Panc1 (cell line): Measurements from ENCODE around the gene KIAA0586. TPM values are rescaled to one million over a fixed set of nuclear protein-coding genes. Genes with fewer than 3 reads are reported as not detected.

Experiments
- ATAC-seq: fragments of 200-7000 bp; cut with Tn5 transposase; 2 replicates; pipeline ENCODE4 v1.9.1; 2020; ENCODE audit warnings: mild to moderate bottlenecking, moderate library complexity
- BruUV-seq: library from RNA; stranded (reverse); fragments of 400-500 nt; replicated peaks from 2 replicates; lab custom pipeline; 2021; lab: Mats Ljungman, UMichigan
- CTCF ChIA-PET: fragments of 300-600 bp; sonication (Branson Sonifier 250); formaldehyde crosslinking; loops from one replicate; lab custom pipeline; 2022; ENCODE audit warnings: antibody characterized with exemption; lab: Charles Lee
- POLR2A ChIA-PET: fragments of 300-600 bp; sonication (Branson Sonifier 250); formaldehyde crosslinking; loops from one replicate; lab custom pipeline; 2022; ENCODE audit warnings: antibody characterized with exemption; lab: Charles Lee
- DNase-seq: peaks from one replicate; pipeline ENCODE4 v3.0.0-alpha.2; 2010; ENCODE audit warnings: low read depth, low spot score
- H3K27ac ChIP-seq: 2 replicates; pipeline ENCODE4 v1.5.1; 2011; ENCODE audit warnings: mild to moderate bottlenecking, low read length, inconsistent platforms
- H3K27me3 ChIP-seq: fragments of 200-500 bp; sonication (Bioruptor generic); 2 replicates; pipeline ENCODE4 v1.6.0; 2014; ENCODE audit warnings: low read length, inconsistent platforms; ENCODE audit not compliant: control insufficient read depth, insufficient read depth
- H3K36me3 ChIP-seq: fragments of 200-500 bp; sonication (Bioruptor generic); 2 replicates; pipeline ENCODE4 v1.5.1; 2014; ENCODE audit warnings: inconsistent platforms, mild to moderate bottlenecking, low read length, moderate library complexity; ENCODE audit not compliant: control insufficient read depth, insufficient read depth
- H3K4me1 ChIP-seq: 2 replicates; pipeline ENCODE4 v1.5.1; 2011; ENCODE audit warnings: inconsistent platforms, mild to moderate bottlenecking, low read length, moderate library complexity; ENCODE audit not compliant: control insufficient read depth, insufficient read depth
- H3K4me3 ChIP-seq, 2 experiments: 2 replicates each; pipeline ENCODE4 v1.5.1; 2011 to 2012; ENCODE audit warnings: low read depth in 2 of 2, low read length in 2 of 2, mild to moderate bottlenecking in 2 of 2, inconsistent platforms in 1 of 2, moderate library complexity in 1 of 2
- H3K9me3 ChIP-seq: fragments of 200-500 bp; sonication (Bioruptor generic); 2 replicates; pipeline ENCODE4 v1.5.1; 2014; ENCODE audit warnings: low read depth, mild to moderate bottlenecking, inconsistent platforms, low read length, moderate library complexity; ENCODE audit not compliant: control insufficient read depth, insufficient read depth
- POLR2AphosphoS5 ChIP-seq: IDR thresholded peaks from 2 replicates; pipeline ENCODE4 v1.6.1; 2012; ENCODE audit warnings: mild to moderate bottlenecking, low read depth, low read length, moderate library complexity
- SIN3A ChIP-seq: IDR thresholded peaks from 2 replicates; pipeline ENCODE4 v1.6.1; 2012; ENCODE audit warnings: low read depth, mild to moderate bottlenecking, low read length, moderate library complexity, borderline replicate concordance; ENCODE audit not compliant: insufficient read depth
- TCF7L2 ChIP-seq: IDR thresholded peaks from 2 replicates; pipeline ENCODE4 v1.6.1; 2011; ENCODE audit warnings: mild to moderate bottlenecking, low read depth, low read length, inconsistent platforms
- in situ Hi-C: cut with HindIII; loops from 2 replicates; pipeline ENCODE4 v1.10.0; 2016; ENCODE audit warnings: low sequenced_read_pairs, low pct_unique_long_range_greater_than_20kb
- intact Hi-C: fragments of 100-400 bp; cut with micrococcal nuclease; formaldehyde crosslinking; loops from one replicate; pipeline ENCODE4 v1.10.0; 2022; ENCODE audit not compliant: unreplicated experiment
- total RNA-seq: library from RNA; stranded (reverse); gene quantifications from one replicate; pipeline ENCODE4 v1.2.1, GENCODE V29; 2021; ENCODE audit not compliant: unreplicated experiment
- TF ChIP-seq, protein P1 (sequence below), 2 experiments: IDR thresholded peaks; 2 replicates each; pipeline ENCODE4 v1.6.1; 2011 to 2012; ENCODE audit warnings: low read depth in 2 of 2, control low read depth in 1 of 2, low read length in 1 of 2, mild to moderate bottlenecking in 1 of 2, moderate library complexity in 1 of 2; ENCODE audit not compliant: insufficient read depth in 1 of 2
- TF ChIP-seq, protein P2 (sequence below): fragments of 450-650 bp; IDR thresholded peaks from 2 replicates; pipeline ENCODE4 v1.5.1; 2017; ENCODE audit warnings: mild to moderate bottlenecking

Gene KIAA0586
- total RNA-seq, 1 experiment from 2014 or later: 14.7 TPM

DNA sequence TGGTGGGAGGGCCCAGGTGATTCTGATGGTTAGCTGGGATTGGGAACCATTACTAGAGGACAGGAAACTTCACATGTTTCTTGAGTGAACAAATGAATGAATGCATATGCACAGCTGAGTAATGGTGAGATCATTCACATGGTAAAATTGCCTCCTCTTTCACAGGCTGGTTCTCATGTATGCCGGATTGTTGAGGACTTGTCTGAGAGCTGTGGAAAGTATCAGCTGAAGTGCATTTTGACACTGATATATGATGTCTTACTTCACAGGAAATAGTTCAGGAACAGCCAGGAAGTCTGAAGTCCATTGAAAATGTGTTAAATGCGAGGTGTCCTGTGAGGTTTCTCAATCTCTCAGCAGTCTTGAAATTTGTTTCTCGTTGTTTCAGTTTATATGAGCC, 132.7 kb downstream of the KIAA0586 start:
- TF ChIP-seq, protein P1, sequence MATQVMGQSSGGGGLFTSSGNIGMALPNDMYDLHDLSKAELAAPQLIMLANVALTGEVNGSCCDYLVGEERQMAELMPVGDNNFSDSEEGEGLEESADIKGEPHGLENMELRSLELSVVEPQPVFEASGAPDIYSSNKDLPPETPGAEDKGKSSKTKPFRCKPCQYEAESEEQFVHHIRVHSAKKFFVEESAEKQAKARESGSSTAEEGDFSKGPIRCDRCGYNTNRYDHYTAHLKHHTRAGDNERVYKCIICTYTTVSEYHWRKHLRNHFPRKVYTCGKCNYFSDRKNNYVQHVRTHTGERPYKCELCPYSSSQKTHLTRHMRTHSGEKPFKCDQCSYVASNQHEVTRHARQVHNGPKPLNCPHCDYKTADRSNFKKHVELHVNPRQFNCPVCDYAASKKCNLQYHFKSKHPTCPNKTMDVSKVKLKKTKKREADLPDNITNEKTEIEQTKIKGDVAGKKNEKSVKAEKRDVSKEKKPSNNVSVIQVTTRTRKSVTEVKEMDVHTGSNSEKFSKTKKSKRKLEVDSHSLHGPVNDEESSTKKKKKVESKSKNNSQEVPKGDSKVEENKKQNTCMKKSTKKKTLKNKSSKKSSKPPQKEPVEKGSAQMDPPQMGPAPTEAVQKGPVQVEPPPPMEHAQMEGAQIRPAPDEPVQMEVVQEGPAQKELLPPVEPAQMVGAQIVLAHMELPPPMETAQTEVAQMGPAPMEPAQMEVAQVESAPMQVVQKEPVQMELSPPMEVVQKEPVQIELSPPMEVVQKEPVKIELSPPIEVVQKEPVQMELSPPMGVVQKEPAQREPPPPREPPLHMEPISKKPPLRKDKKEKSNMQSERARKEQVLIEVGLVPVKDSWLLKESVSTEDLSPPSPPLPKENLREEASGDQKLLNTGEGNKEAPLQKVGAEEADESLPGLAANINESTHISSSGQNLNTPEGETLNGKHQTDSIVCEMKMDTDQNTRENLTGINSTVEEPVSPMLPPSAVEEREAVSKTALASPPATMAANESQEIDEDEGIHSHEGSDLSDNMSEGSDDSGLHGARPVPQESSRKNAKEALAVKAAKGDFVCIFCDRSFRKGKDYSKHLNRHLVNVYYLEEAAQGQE (IDR thresholded peaks at IDR 0.05; ENCODE audit: insufficient read depth in 1 of 2, low read depth in 2 of 2, low read length in 1 of 2): no peak
- TF ChIP-seq POLR2AphosphoS5 (no peak), SIN3A (no peak), TCF7L2 (no peak)
- TF ChIP-seq, protein P2, sequence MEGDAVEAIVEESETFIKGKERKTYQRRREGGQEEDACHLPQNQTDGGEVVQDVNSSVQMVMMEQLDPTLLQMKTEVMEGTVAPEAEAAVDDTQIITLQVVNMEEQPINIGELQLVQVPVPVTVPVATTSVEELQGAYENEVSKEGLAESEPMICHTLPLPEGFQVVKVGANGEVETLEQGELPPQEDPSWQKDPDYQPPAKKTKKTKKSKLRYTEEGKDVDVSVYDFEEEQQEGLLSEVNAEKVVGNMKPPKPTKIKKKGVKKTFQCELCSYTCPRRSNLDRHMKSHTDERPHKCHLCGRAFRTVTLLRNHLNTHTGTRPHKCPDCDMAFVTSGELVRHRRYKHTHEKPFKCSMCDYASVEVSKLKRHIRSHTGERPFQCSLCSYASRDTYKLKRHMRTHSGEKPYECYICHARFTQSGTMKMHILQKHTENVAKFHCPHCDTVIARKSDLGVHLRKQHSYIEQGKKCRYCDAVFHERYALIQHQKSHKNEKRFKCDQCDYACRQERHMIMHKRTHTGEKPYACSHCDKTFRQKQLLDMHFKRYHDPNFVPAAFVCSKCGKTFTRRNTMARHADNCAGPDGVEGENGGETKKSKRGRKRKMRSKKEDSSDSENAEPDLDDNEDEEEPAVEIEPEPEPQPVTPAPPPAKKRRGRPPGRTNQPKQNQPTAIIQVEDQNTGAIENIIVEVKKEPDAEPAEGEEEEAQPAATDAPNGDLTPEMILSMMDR: no peak
- no peak overlapping the region for H3K27ac ChIP-seq
- no TSS peak for BruUV-seq
- DNase-seq (no peak), ATAC-seq (no peak)
- ChIA-PET POLR2A (no interaction called here), CTCF (no interaction called here)
- H3K36me3 ChIP-seq: no peaks in the 10 kb centered on the region
- intact Hi-C loops (no loop called here), in situ Hi-C loops (no loop called here)
- no peak overlapping the region for H3K4me3 ChIP-seq
- no peaks in the 10 kb centered on the region for H3K27me3 ChIP-seq
- H3K9me3 ChIP-seq: no peaks in the 10 kb centered on the region
- H3K4me1 ChIP-seq: no peaks in the 10 kb centered on the region

DNA sequence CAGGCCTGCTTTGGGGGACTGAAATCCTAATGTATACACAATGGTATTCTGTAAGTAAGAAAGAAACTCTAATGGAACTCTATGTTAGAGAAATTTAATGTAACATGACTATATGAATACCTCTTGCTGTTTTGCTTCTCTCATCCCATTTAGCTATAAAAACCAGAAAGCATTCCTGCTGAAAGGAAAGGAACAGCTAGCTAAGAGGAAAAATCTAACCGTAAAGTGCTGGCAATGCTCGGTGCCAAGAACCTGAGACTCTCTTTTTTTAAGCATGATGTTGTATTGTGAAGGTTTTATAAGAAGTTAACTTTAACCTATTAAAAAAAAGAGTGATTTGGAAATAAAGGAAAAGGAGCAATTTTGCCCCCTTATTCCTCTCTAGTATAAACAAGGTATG, 134.6 kb downstream of the KIAA0586 start:
- TF ChIP-seq POLR2AphosphoS5 (no peak), SIN3A (no peak), TCF7L2 (no peak)
- TF ChIP-seq, protein P2: no peak
- TF ChIP-seq, protein P1 (IDR thresholded peaks at IDR 0.05; ENCODE audit: insufficient read depth in 1 of 2, low read depth in 2 of 2, low read length in 1 of 2): no peak

More for the DNA sequence above, 134.6 kb downstream of the KIAA0586 start:
- in situ Hi-C loops: no loop called here
- Histone ChIP-seq H3K27me3 (no peaks in the 10 kb centered on the region), H3K4me3 (no peak overlapping the region), H3K4me1 (no peaks in the 10 kb centered on the region), H3K27ac (no peak overlapping the region), H3K36me3 (no peaks in the 10 kb centered on the region), H3K9me3 (no peaks in the 10 kb centered on the region)
- CTCF ChIA-PET: interaction anchor here (0.6 kb wide), 1 partner anchor 24 kb away, joined by 3 read pairs; no protein-coding TSS in a partner anchor
- BruUV-seq: no TSS peak
- no peak for DNase-seq
- intact Hi-C loops: no loop called here
- no peak for ATAC-seq
- POLR2A ChIA-PET: no interaction called here
